ENCODE results near the gene CGAS. TPM values are rescaled to one million over a fixed set of nuclear protein-coding genes. Genes with fewer than 3 reads are reported as not detected.

Gene CGAS
- total and polyA plus RNA-seq, 2 of the 13 experiments (the other 11 are each of a cell fraction or from before 2014, with no cell fraction given) = 0.03 to 0.07 TPM

GRCh38 chr6:73413102-73413501 is 39.0 kb downstream of the CGAS start:
- ChIA-PET POLR2A (no interaction called here), CTCF (ENCODE audit: low intra/inter-chr PET ratio, low total read pairs) (no interaction called here)
- no peak overlapping the region for H3K4me2 ChIP-seq (ENCODE audit: low read depth, low read length)
- no peak overlapping the region for H3K4me3 ChIP-seq (replicated peaks in 1 of 3; ENCODE audit: insufficient read depth in 1 of 3, low read depth in 2 of 3, low read length in 3 of 3)
- in situ Hi-C loops (cut with HindIII; ENCODE audit: extremely low pct_ligation_motif_present, low pct_unique_long_range_greater_than_20kb) = no loop called here
- H4K20me1 ChIP-seq (ENCODE audit: insufficient read depth, low read length) = no peaks in the 10 kb centered on the region
- no peak overlapping the region for H3K9ac ChIP-seq (ENCODE audit: insufficient read depth, low read depth, low read length)
- H3K36me3 ChIP-seq (replicated peaks in 1 of 2; ENCODE audit: control insufficient read depth in 1 of 2, insufficient read depth in 2 of 2, low read length in 2 of 2) = no peaks in the 10 kb centered on the region
- H3K79me2 ChIP-seq (ENCODE audit: insufficient read depth, low read length) = no peaks in the 10 kb centered on the region
- H3K9me3 ChIP-seq (ENCODE audit: low read length) = no peaks in the 10 kb centered on the region
- DNase-seq (ENCODE audit: low spot score) (no peak), FAIRE-seq (no peak), ATAC-seq (no peak)
- 98% methylated on average over 3 of the region's 3 CpGs for WGBS (ENCODE audit: low lambda C conversion rate)
- H2AFZ ChIP-seq (ENCODE audit: low read length) = no peak overlapping the region
- H3K27me3 ChIP-seq (ENCODE audit: control insufficient read depth in 1 of 2, insufficient read depth in 2 of 2, low read length in 2 of 2) = peaks cover 0 to 7% of the 10 kb centered on the region in 2 experiments; a peak in 1 of 5 replicates
- H3K4me1 ChIP-seq (ENCODE audit: insufficient read depth, low read length) = peaks cover 9% of the 10 kb centered on the region; the same call in 1 of the 2 replicates
- intact Hi-C loops (cut with micrococcal nuclease; ENCODE audit: unreplicated experiment) = no loop called here
- no peak overlapping the region for H3K27ac ChIP-seq (ENCODE audit: extremely low read length, insufficient read depth, low read length)
- no TSS peak for BruUV-seq (replicated peaks)
- TF ChIP-seq KLF15 (CRISPR knock-in tag; IDR thresholded peaks at IDR 0.05; ENCODE audit: borderline replicate concordance) = no peak
- no peak for TF ChIP-seq ZNF567 (CRISPR knock-in tag; IDR thresholded peaks at IDR 0.05; ENCODE audit: borderline replicate concordance)
- TF ChIP-seq ZNF569 (CRISPR knock-in tag; IDR thresholded peaks at IDR 0.05; ENCODE audit: borderline replicate concordance) = no peak
- TF ChIP-seq ZNF280B (CRISPR knock-in tag; IDR thresholded peaks at IDR 0.05; ENCODE audit: borderline replicate concordance) = no peak
- no peak for TF ChIP-seq ZBTB7B (CRISPR knock-in tag; IDR thresholded peaks at IDR 0.05)
- no peak for TF ChIP-seq POLR2G (IDR thresholded peaks at IDR 0.05; ENCODE audit: low read depth, low read length)
- TF ChIP-seq ZFX (CRISPR knock-in tag; IDR thresholded peaks at IDR 0.05; ENCODE audit: low read depth) = no peak
- no peak for TF ChIP-seq RARA (CRISPR knock-in tag; IDR thresholded peaks at IDR 0.05)
- TF ChIP-seq, protein P1, sequence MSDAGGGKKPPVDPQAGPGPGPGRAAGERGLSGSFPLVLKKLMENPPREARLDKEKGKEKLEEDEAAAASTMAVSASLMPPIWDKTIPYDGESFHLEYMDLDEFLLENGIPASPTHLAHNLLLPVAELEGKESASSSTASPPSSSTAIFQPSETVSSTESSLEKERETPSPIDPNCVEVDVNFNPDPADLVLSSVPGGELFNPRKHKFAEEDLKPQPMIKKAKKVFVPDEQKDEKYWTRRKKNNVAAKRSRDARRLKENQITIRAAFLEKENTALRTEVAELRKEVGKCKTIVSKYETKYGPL (CRISPR knock-in tag; IDR thresholded peaks at IDR 0.05) = no peak
- no peak for TF ChIP-seq DDIT3 (CRISPR knock-in tag; IDR thresholded peaks at IDR 0.05)
- no peak for TF ChIP-seq HMGA1 (CRISPR knock-in tag; conservative IDR thresholded peaks at IDR 0.05)
- no peak for TF ChIP-seq MZF1 (CRISPR knock-in tag; IDR thresholded peaks at IDR 0.05; ENCODE audit: borderline replicate concordance)
